HG03520 (cell line): ENCODE data around the gene ENDOV.

ENCODE experiments used
- ATAC-seq: cut with Tn5 transposase; IDR thresholded peaks from one replicate; pipeline ENCODE4 v1.9.1; 2021; ENCODE audit warnings: mild to moderate bottlenecking, moderate library complexity; ENCODE audit not compliant: unreplicated experiment

The ENDOV gene

GRCh38 chr17:80430446-80431245 lies 15.7 kb downstream of the ENDOV start:
- no peak for ATAC-seq

GRCh38 chr17:80431246-80432195 lies 16.6 kb downstream of the ENDOV start:
- no peak for ATAC-seq

- ATAC-seq: no peak
These were observed 17.5 kb downstream of the ENDOV start for GRCh38 chr17:80432350-80432955.

GRCh38 chr17:80432961-80433550 lies 18.1 kb downstream of the ENDOV start:
- ATAC-seq: no peak

GRCh38 chr17:80433916-80434666 lies 19.1 kb downstream of the ENDOV start:
- no peak for ATAC-seq

- no peak for ATAC-seq
These were observed 22.6 kb downstream of the ENDOV start for GRCh38 chr17:80437532-80437931.

GRCh38 chr17:80438806-80439205 lies 23.8 kb downstream of the ENDOV start:
- ATAC-seq: no peak

GRCh38 chr17:80439499-80439898 lies 24.5 kb downstream of the ENDOV start:
- ATAC-seq: no peak

- ATAC-seq: no peak
These were observed 26.2 kb downstream of the ENDOV start for GRCh38 chr17:80441133-80441578.

GRCh38 chr17:80441598-80442322 lies 26.8 kb downstream of the ENDOV start:
- ATAC-seq: no peak

- no peak for ATAC-seq
These were observed 27.3 kb downstream of the ENDOV start for GRCh38 chr17:80442323-80442659.

- ATAC-seq: no peak
These were observed 27.8 kb downstream of the ENDOV start for GRCh38 chr17:80442764-80443163.

- ATAC-seq: no peak
These were observed 28.5 kb downstream of the ENDOV start for GRCh38 chr17:80443498-80443897.

GRCh38 chr17:80443916-80444643 lies 29.1 kb downstream of the ENDOV start:
- ATAC-seq: no peak

GRCh38 chr17:80444644-80444979 lies 29.6 kb downstream of the ENDOV start:
- ATAC-seq: no peak

- ATAC-seq: no peak
These were observed 30.2 kb downstream of the ENDOV start for GRCh38 chr17:80445007-80445725.

GRCh38 chr17:80445726-80446110 lies 30.8 kb downstream of the ENDOV start:
- no peak for ATAC-seq

GRCh38 chr17:80446645-80447405 lies 31.9 kb downstream of the ENDOV start:
- ATAC-seq: no peak
